Erythroblast (primary cell): ENCODE measurements around the gene ZC3H15.

Source experiments
- GATA1 ChIP-seq: IDR thresholded peaks from 2 replicates; pipeline ENCODE4 v1.6.1; 2011; ENCODE audit warnings: low read depth, mild to moderate bottlenecking, control low read depth, low read length, moderate library complexity
- POLR2A ChIP-seq: IDR thresholded peaks from 2 replicates; pipeline ENCODE4 v1.6.1; 2011; ENCODE audit warnings: mild to moderate bottlenecking, low read length

GRCh38 chr2:186517090-186517489 is 31.0 kb downstream of the ZC3H15 start:
- TF ChIP-seq POLR2A (no peak), GATA1 (no peak)
